Right lobe of liver (tissue), 6 donors: ENCODE data around the gene R3HDM2. TPM values are rescaled to one million over a fixed set of nuclear protein-coding genes. Genes with fewer than 3 reads are reported as not detected.
"Not testable (repeated sequence)": the region's sequence is repeated elsewhere in the genome, so short reads cannot be mapped to it uniquely, and the experiment has no call there.

Experiments used
- ATAC-seq, 4 donors: fragments of 200-7000 bp; cut with Tn5 transposase; one replicate each; pipeline ENCODE4 v1.9.1; 2020; ENCODE audit warnings: mild to moderate bottlenecking in 4 of 4, moderate library complexity in 4 of 4
- DNase-seq, 3 donors: peaks; one replicate each; pipeline ENCODE4 v3.0.0-alpha.2; 2020
- H3K27ac ChIP-seq, 3 donors: fragments of 200-600 bp; one replicate each; pipeline ENCODE4 v1.8.0; 2022
- H3K27me3 ChIP-seq, 2 donors: fragments of 200-600 bp; one replicate each; pipeline ENCODE4 v1.8.0; 2022
- H3K36me3 ChIP-seq, 4 donors: fragments of 200-600 bp; sonication (generic) in 1 of 4; one replicate each; pipeline versions ENCODE4 v1.5.1 to v1.8.0; 2017 to 2022; ENCODE audit warnings: control low read depth in 1 of 4
- H3K4me1 ChIP-seq, 4 donors: fragments of 200-600 bp; sonication (generic) in 1 of 4; one replicate each; pipeline versions ENCODE4 v1.5.1 to v1.8.0; 2017 to 2022; ENCODE audit warnings: control low read depth in 1 of 4
- H3K4me3 ChIP-seq, 3 donors: fragments of 200-600 bp; one replicate each; pipeline ENCODE4 v1.8.0; 2022
- H3K9me3 ChIP-seq, 4 donors: fragments of 200-600 bp; sonication (generic) in 1 of 4; one replicate each; pipeline versions ENCODE4 v1.5.1 to v1.8.0; 2017 to 2022; ENCODE audit warnings: control low read depth in 1 of 4
- POLR2A ChIP-seq: fragments of 450-650 bp; IDR thresholded peaks from one replicate; pipeline ENCODE4 v1.6.1; 2017; ENCODE audit warnings: antibody characterized with exemption, mild to moderate bottlenecking
- WGBS: methylation state at CpG from one replicate; pipeline ENCODE4 v1.1.6; 2018; ENCODE audit warnings: low coverage, low lambda C conversion rate; ENCODE audit not compliant: insufficient coverage; ENCODE audit errors: missing lambda C conversion rate; 5-methylcytosine and 5-hydroxymethylcytosine counted together
- intact Hi-C, 2 donors: fragments of 100-400 bp; cut with DNase I; formaldehyde crosslinking; loops; one replicate each; pipeline versions ENCODE4 v1.11.2 to v1.14.1; 2022
- total RNA-seq, 6 experiments: library from RNA; depleted of rRNA in 2 of 6; stranded (reverse); fragments of >200 nt in 2 of 6; fragmentation: NEBNext Ultra II Directional in 3 of 6; extraction: Animal tissue kit (Norgen Biotek cat#: 25700) in 3 of 6; gene quantifications; one replicate each; pipeline versions ENCODE4 v1.1.0 to v1.2.4, GENCODE V29; 2016 to 2023
- TF ChIP-seq, protein P1 (sequence below), 4 donors: fragments of 200-600 bp in 3 of 4; fragments of 450-650 bp in 1 of 4; IDR thresholded peaks; one replicate each; pipeline versions ENCODE4 v1.5.1 to v1.8.0; 2016 to 2022; ENCODE audit warnings: antibody characterized with exemption in 4 of 4, mild to moderate bottlenecking in 2 of 4
- donor health status: DM: no; HTN: yes; CAD: no.
- donor health status: DM: no; HTN: no; CAD: no.
- donor health status: DM: no; HTN: no; CAD: no.
- donor health status: DM: no; HTN: yes; CAD: no.
- donor health status: DM: no; HTN: yes; CAD: no.

Gene R3HDM2
- total RNA-seq, 6 experiments from 2014 or later, result 25.3 to 48.0 (median 35.9) TPM

DNA sequence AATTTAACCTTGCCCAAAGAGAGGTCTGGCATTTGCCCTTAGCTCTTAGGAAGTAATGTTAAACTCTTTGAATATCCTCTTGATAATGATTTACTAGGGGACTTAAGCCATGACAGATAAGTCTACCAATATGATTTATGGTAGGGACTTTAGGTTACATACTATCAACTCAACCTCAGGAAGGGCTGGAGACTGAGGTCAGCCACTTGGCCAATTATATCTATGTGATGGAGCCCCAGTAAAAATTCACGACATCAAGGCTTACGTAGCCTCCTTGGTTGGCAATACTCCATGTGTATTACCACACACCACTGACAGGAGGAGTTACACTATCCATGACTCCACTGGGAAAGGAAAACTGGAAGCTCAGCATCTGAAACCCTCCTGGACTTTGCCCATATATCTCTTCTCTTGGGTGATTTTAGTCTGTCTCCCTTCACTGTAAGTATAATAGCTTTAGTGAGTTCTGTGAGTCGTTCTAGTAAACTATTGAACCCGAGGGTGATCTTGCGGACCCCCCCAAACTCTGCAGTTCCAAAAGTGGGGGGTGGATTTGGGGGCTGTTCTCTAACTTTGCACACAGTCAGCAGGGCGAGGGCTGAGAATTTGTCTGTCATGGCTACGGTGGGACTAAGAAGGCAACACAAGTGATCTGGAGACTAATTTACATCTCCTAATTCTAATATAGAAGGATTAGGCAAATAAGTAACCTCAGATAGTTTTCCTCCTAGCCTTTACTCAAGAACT is 62.3 kb downstream of the R3HDM2 start:
- DNase-seq, result no peak
- TF ChIP-seq, protein P1, sequence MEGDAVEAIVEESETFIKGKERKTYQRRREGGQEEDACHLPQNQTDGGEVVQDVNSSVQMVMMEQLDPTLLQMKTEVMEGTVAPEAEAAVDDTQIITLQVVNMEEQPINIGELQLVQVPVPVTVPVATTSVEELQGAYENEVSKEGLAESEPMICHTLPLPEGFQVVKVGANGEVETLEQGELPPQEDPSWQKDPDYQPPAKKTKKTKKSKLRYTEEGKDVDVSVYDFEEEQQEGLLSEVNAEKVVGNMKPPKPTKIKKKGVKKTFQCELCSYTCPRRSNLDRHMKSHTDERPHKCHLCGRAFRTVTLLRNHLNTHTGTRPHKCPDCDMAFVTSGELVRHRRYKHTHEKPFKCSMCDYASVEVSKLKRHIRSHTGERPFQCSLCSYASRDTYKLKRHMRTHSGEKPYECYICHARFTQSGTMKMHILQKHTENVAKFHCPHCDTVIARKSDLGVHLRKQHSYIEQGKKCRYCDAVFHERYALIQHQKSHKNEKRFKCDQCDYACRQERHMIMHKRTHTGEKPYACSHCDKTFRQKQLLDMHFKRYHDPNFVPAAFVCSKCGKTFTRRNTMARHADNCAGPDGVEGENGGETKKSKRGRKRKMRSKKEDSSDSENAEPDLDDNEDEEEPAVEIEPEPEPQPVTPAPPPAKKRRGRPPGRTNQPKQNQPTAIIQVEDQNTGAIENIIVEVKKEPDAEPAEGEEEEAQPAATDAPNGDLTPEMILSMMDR (IDR thresholded peaks at IDR 0.05), result peak in 3 of 4 donors; percentile 6 to 34 (median 20)
- no peak for TF ChIP-seq POLR2A
- Histone ChIP-seq H3K27me3 (no peaks in the 10 kb centered on the region), H3K27ac (peak overlapping the region in 1 of 3 donors; percentile 61), H3K4me1 (peaks cover 0 to 22% (median 5%) of the 10 kb centered on the region in 4 donors), H3K4me3 (no peak overlapping the region), H3K9me3 (no peaks in the 10 kb centered on the region), H3K36me3 (peaks cover 0 to 2% (median 0%) of the 10 kb centered on the region in 4 donors)
- intact Hi-C loops, result no loop called here
- ATAC-seq, result peak; percentile 92 to 95 (median 94)
- 61% methylated on average over 6 of the region's 7 CpGs for WGBS

DNA sequence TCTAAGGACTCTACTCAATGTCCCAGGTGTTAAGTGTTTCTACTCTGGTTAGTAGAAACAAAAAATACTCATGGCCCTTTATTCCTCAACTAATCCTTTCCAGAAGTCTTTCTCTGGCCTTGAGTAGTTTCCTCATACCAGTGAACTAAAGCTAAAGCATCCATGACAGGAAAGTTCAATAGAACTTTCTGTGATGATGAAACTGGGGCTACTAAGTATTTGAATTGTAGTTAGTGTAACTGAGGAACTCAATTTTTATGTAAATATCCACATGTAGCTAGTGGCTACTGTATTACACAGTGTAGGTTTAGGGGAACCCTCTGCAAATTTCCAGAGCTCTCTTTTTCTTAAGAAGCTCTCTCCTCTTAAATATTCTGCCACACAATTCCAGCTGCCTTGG is 63.7 kb downstream of the R3HDM2 start:
- Histone ChIP-seq H3K36me3 (peaks cover 0 to 2% (median 0%) of the 10 kb centered on the region in 4 donors), H3K27me3 (no peaks in the 10 kb centered on the region), H3K4me1 (peaks cover 0 to 17% (median 5%) of the 10 kb centered on the region in 4 donors), H3K9me3 (no peaks in the 10 kb centered on the region), H3K4me3 (no peak overlapping the region), H3K27ac (no peak overlapping the region)
- DNase-seq (no peak), ATAC-seq (no peak)
- TF ChIP-seq, protein P1 (IDR thresholded peaks at IDR 0.05), result no peak
- no peak for TF ChIP-seq POLR2A
- intact Hi-C loops, result no loop called here

DNA sequence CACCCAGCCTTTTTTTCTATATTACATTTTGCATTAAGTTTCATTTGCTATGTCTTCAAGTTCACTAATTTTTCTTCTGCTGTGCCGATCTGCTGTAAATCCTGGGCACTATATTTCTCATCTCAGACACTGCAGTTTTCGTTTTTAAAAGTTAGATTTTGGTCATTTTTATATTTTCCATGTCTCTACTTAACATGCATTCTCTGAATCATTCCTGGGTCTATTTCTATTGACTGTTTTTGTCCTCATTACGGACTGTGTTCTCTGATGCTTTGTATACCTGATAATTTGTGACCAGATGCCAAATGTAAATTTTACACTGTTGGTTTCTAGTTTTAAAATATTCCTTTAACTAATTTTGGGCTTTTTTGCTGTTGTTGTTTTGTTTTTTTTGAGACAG is 64.5 kb downstream of the R3HDM2 start:
- Histone ChIP-seq H3K27me3 (no peaks in the 10 kb centered on the region), H3K4me1 (peaks cover 0 to 15% (median 5%) of the 10 kb centered on the region in 4 donors), H3K4me3 (no peak overlapping the region), H3K36me3 (peaks cover 0 to 2% (median 0%) of the 10 kb centered on the region in 4 donors), H3K27ac (no peak overlapping the region), H3K9me3 (no peaks in the 10 kb centered on the region)
- TF ChIP-seq, protein P1 (IDR thresholded peaks at IDR 0.05), result no peak
- TF ChIP-seq POLR2A, result no peak
- WGBS, result 95% methylated on average over 3 of the region's 3 CpGs
- DNase-seq (no peak), ATAC-seq (no peak)
- intact Hi-C loops, result no loop called here

DNA sequence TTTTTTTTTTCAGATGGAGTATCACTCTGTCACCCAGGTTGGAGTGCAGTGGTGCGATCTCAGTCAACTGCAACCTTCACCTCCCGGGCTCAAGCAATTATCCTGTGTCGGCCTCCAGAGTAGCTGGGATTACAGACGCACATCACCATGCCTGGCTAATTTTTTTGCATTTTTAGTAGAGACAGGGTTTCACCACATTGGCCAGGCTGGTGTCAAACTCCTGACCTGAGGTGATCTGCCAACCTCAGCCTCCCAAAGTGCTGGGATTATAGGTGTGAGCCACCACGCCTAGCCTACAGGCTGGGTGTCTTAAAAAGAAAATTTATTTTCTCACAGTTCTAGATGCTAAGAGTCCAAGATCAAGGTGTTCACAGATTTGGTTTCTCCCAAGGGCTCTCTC is 66.7 kb downstream of the R3HDM2 start:
- H3K36me3 ChIP-seq, ATAC-seq, H3K27ac ChIP-seq, H3K9me3 ChIP-seq, H3K4me3 ChIP-seq, DNase-seq, H3K27me3 ChIP-seq, intact Hi-C loops: not testable (repeated sequence)
- H3K4me1 ChIP-seq, result peaks cover 0 to 11% (median 5%) of the 10 kb centered on the region in 4 donors
- WGBS, result 100% methylated on average over 4 of the region's 5 CpGs

DNA sequence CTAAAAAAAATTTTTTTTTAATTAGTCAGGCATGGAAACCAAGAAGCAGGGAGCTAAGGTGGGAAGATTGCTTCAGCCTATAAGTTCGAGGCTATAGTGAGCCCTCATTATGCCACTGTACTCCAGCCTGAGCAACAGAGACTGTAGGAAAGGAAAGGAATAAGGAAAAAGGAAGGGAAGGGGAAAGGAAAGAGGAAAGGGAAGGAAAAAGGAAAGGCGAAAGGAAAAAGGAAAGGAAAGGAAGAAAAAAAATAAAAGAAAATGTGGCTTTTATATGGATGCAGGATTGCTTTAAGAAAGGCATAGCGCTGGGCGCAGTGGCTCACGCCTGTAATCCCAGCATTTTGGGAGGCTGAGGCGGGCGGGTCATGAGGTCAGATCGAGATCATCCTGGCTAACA is 70.4 kb downstream of the R3HDM2 start:
- WGBS, result 100% methylated on average over 1 of the region's 8 CpGs

More for the DNA sequence above, 70.4 kb downstream of the R3HDM2 start:
- Histone ChIP-seq H3K27me3 (no peaks in the 10 kb centered on the region), H3K9me3 (no peaks in the 10 kb centered on the region), H3K4me1 (no peaks in the 10 kb centered on the region), H3K36me3 (no peaks in the 10 kb centered on the region), H3K27ac (no peak overlapping the region), H3K4me3 (no peak overlapping the region)
- no peak for ATAC-seq
- no peak for DNase-seq
- intact Hi-C loops, result no loop called here
- no peak for TF ChIP-seq POLR2A
- TF ChIP-seq, protein P1 (IDR thresholded peaks at IDR 0.05), result no peak
